CD14-positive monocyte (primary cell): ENCODE measurements around the gene LY6G6D. TPM values are rescaled to one million over a fixed set of nuclear protein-coding genes. Genes with fewer than 3 reads are reported as not detected.
A peak's percentile ranks its signal among the peaks of the same experiment; 100 is the strongest.

ENCODE experiments used
- DNase-seq, 3 donors: peaks; one replicate each; pipeline ENCODE4 v3.0.0-alpha.2; 2011 to 2022
- H2AFZ ChIP-seq: 2 replicates; pipeline ENCODE4 v1.6.0; 2012; ENCODE audit warnings: mild to moderate bottlenecking, low read depth, low read length, inconsistent platforms; ENCODE audit not compliant: insufficient read depth, poor library complexity, severe bottlenecking
- H3K27ac ChIP-seq, 2 donors: 1 replicate in 1 of 2; 2 replicates in 1 of 2; pipeline ENCODE4 v1.5.1; 2012 to 2013; ENCODE audit warnings: low read length in 2 of 2, control low read depth in 1 of 2, inconsistent platforms in 1 of 2, low read depth in 1 of 2, mild to moderate bottlenecking in 1 of 2
- H3K27me3 ChIP-seq, 2 donors: one replicate each; pipeline versions ENCODE4 v1.6.0 to v1.6.1; 2011 to 2013; ENCODE audit warnings: low read length in 2 of 2; ENCODE audit not compliant: control insufficient read depth in 2 of 2, insufficient read depth in 2 of 2
- H3K36me3 ChIP-seq, 2 donors: replicated peaks in 1 of 2; 1 replicate in 1 of 2; 2 replicates in 1 of 2; pipeline versions ENCODE4 v1.5.1 to v1.6.1; 2012 to 2013; ENCODE audit warnings: low read length in 2 of 2, control low read depth in 1 of 2, inconsistent platforms in 1 of 2, mild to moderate bottlenecking in 1 of 2; ENCODE audit not compliant: insufficient read depth in 2 of 2, control insufficient read depth in 1 of 2
- H3K4me1 ChIP-seq, 2 donors: 1 replicate in 1 of 2; 2 replicates in 1 of 2; pipeline versions ENCODE4 v1.5.1 to v1.6.1; 2012 to 2013; ENCODE audit warnings: low read length in 2 of 2, control low read depth in 1 of 2, inconsistent platforms in 1 of 2, mild to moderate bottlenecking in 1 of 2, moderate library complexity in 1 of 2; ENCODE audit not compliant: insufficient read depth in 2 of 2, control insufficient read depth in 1 of 2
- H3K4me2 ChIP-seq: replicated peaks from 2 replicates; pipeline ENCODE3; 2012; ENCODE audit warnings: low read length, moderate library complexity, mild to moderate bottlenecking; ENCODE audit not compliant: poor library complexity, severe bottlenecking; ENCODE audit errors: extremely low read depth
- H3K4me3 ChIP-seq, 3 experiments: fragments of 200-600 bp in 1 of 3; sonication (generic) in 1 of 3; replicated peaks in 1 of 3; 1 replicate in 2 of 3; 2 replicates in 1 of 3; pipeline ENCODE4 v1.5.1; 2011 to 2013; ENCODE audit warnings: low read length in 3 of 3, mild to moderate bottlenecking in 3 of 3, control low read depth in 2 of 3, low read depth in 2 of 3, inconsistent platforms in 1 of 3, moderate library complexity in 1 of 3
- H3K79me2 ChIP-seq: 2 replicates; pipeline ENCODE4 v1.6.0; 2012; ENCODE audit warnings: mild to moderate bottlenecking, control low read depth, inconsistent platforms, low read length, moderate library complexity; ENCODE audit not compliant: insufficient read depth
- H3K9ac ChIP-seq: 2 replicates; pipeline ENCODE4 v1.6.0; 2017; ENCODE audit warnings: low read length, mild to moderate bottlenecking; ENCODE audit not compliant: insufficient read depth, poor library complexity, severe bottlenecking
- H3K9me3 ChIP-seq, 2 donors: replicated peaks in 1 of 2; 1 replicate in 1 of 2; 2 replicates in 1 of 2; pipeline versions ENCODE4 v1.5.1 to v1.6.1; 2012 to 2013; ENCODE audit warnings: low read length in 2 of 2, control low read depth in 1 of 2; ENCODE audit not compliant: control insufficient read depth in 1 of 2, insufficient read depth in 1 of 2
- H4K20me1 ChIP-seq: 2 replicates; pipeline ENCODE4 v1.6.0; 2012; ENCODE audit warnings: mild to moderate bottlenecking, low read length, control low read depth, moderate library complexity; ENCODE audit not compliant: insufficient read depth
- H3K27ac Mint-ChIP-seq, 7 donors: one replicate each; pipeline ENCODE4 v1.8.0; 2020; ENCODE audit warnings: mild to moderate bottlenecking in 7 of 7, mixed read lengths in 7 of 7, moderate library complexity in 6 of 7, inconsistent platforms in 2 of 7
- H3K27me3 Mint-ChIP-seq, 3 donors: one replicate each; pipeline ENCODE4 v1.8.0; 2021 to 2022; ENCODE audit warnings: low read depth in 3 of 3, mild to moderate bottlenecking in 3 of 3, mixed read lengths in 3 of 3, moderate library complexity in 3 of 3, inconsistent platforms in 1 of 3
- H3K36me3 Mint-ChIP-seq, 2 donors: one replicate each; pipeline ENCODE4 v1.8.0; 2020; ENCODE audit warnings: mixed read lengths in 2 of 2, inconsistent platforms in 1 of 2, mild to moderate bottlenecking in 1 of 2
- H3K4me1 Mint-ChIP-seq: one replicate; pipeline ENCODE4 v1.8.0; 2020; ENCODE audit warnings: mild to moderate bottlenecking, mixed read lengths
- H3K4me3 Mint-ChIP-seq, 2 donors: one replicate each; pipeline ENCODE4 v1.8.0; 2020; ENCODE audit warnings: mild to moderate bottlenecking in 2 of 2, mixed read lengths in 2 of 2, moderate library complexity in 1 of 2
- H3K9me3 Mint-ChIP-seq, 7 donors: one replicate each; pipeline ENCODE4 v1.8.0; 2020 to 2022; ENCODE audit warnings: mixed read lengths in 7 of 7, mild to moderate bottlenecking in 6 of 7, moderate library complexity in 6 of 7, inconsistent platforms in 2 of 7
- WGBS: methylation state at CpG from one replicate; pipeline ENCODE4 v1.1.5; 2013; ENCODE audit warnings: missing lambda C conversion rate; ENCODE audit not compliant: insufficient coverage; 5-methylcytosine and 5-hydroxymethylcytosine counted together
- intact Hi-C, 2 donors: fragments of 100-400 bp; cut with micrococcal nuclease; formaldehyde crosslinking; loops; one replicate each; pipeline versions ENCODE4 v1.15.0 to v1.15.1; 2023
- polyA plus RNA-seq, 3 donors: library from polyadenylated mRNA; depleted of rRNA in 1 of 3; unstranded in 2 of 3; stranded (reverse) in 1 of 3; fragments of 300-500 nt in 2 of 3; fragments of >200 nt in 1 of 3; fragmentation: Illumina TruSeq in 2 of 3; gene quantifications; 1 replicate in 2 of 3; 2 replicates in 1 of 3; pipeline ENCODE4 v1.2.3, GENCODE V29; 2012 to 2021
- TF ChIP-seq, protein P1 (sequence below): fragments of 200-600 bp; IDR thresholded peaks from one replicate; pipeline ENCODE4 v1.8.0; 2022; ENCODE audit warnings: antibody characterized with exemption, mild to moderate bottlenecking

Gene LY6G6D
- polyA plus RNA-seq, 3 donors: not detected

DNA sequence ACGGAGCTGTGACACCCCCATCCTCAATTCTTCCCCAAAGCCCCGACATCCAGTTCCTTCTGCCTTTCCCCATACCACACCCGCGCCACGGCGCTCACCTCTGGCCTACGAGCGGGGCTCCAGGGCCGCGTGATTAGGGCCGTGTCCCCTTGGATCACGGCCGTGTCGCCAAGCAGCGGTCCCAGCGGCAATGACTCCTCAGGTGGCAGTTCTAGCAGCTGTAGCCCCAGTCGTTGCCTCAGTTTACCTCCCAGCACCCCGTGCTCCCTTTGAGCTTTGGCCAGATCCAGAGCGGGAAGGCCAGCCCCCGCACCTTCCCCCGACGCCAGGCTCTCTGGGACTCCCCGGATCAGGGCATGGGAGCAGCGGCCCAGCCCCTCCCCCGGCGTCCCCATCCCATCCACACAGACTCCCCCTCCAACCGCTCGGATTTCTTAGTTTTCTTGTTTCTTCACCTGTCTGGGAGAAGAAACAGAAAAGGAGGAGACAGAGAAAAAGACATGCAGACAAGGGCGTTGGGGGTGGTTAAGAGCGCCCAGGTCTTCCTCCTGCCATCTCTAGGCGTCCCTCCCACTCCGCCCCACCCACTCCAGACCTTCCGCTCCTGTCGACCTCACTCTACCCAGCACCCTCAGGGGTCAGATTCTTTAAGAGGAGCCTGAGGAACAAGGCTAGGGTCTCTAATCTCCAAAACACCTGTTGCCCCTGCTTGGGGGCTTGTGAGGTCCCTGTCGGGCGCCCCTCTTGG is 13.8 kb downstream of the LY6G6D start, which contains the start of gene DDAH2:
Gene DDAH2, minus strand, starts transcription at position 533 of the 748 bp plus-strand sequence. Its CDS starts 138 bp downstream, at position 395.
- TF ChIP-seq, protein P1, sequence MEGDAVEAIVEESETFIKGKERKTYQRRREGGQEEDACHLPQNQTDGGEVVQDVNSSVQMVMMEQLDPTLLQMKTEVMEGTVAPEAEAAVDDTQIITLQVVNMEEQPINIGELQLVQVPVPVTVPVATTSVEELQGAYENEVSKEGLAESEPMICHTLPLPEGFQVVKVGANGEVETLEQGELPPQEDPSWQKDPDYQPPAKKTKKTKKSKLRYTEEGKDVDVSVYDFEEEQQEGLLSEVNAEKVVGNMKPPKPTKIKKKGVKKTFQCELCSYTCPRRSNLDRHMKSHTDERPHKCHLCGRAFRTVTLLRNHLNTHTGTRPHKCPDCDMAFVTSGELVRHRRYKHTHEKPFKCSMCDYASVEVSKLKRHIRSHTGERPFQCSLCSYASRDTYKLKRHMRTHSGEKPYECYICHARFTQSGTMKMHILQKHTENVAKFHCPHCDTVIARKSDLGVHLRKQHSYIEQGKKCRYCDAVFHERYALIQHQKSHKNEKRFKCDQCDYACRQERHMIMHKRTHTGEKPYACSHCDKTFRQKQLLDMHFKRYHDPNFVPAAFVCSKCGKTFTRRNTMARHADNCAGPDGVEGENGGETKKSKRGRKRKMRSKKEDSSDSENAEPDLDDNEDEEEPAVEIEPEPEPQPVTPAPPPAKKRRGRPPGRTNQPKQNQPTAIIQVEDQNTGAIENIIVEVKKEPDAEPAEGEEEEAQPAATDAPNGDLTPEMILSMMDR: no peak
- 19% methylated on average over 14 of the region's 36 CpGs for WGBS
- H3K36me3 Mint-ChIP-seq: peaks cover 63 to 65% of the 10 kb centered on the region in 2 donors
- H3K4me3 Mint-ChIP-seq: peak within 1 kb of the TSS; percentile 96
- H2AFZ ChIP-seq: no peak within 1 kb of the TSS
- peaks cover 53% of the 10 kb centered on the region for H3K79me2 ChIP-seq
- peak within 1 kb of the TSS; percentile 94 to 96 for H3K27ac ChIP-seq
- peak within 1 kb of the TSS; percentile 68 to 87 (median 81) for H3K4me3 ChIP-seq
- H3K9ac ChIP-seq: peak within 1 kb of the TSS; percentile 71
- peaks cover 38% of the 10 kb centered on the region for H4K20me1 ChIP-seq
- H3K27me3 ChIP-seq: no peaks in the 10 kb centered on the region
- H3K9me3 ChIP-seq: no peaks in the 10 kb centered on the region
- H3K4me2 ChIP-seq: peak within 1 kb of the TSS; percentile 92
- H3K27ac Mint-ChIP-seq: peak within 1 kb of the TSS; percentile 96 to 99 (median 98)
- peaks cover 0 to 4% (median 0%) of the 10 kb centered on the region in 7 donors for H3K9me3 Mint-ChIP-seq
- H3K4me1 Mint-ChIP-seq: peaks cover 70% of the 10 kb centered on the region
- peaks cover 36% of the 10 kb centered on the region in 2 donors for H3K36me3 ChIP-seq
- intact Hi-C loops: loop anchor here (1.0 to 10.0 kb wide), 3 partner anchors 7 to 106 kb away; partner anchors contain the start of gene CLIC1 (in 1 of the 2)
- peaks cover 1 to 6% (median 4%) of the 10 kb centered on the region in 3 donors for H3K27me3 Mint-ChIP-seq
- peaks cover 70 to 84% of the 10 kb centered on the region in 2 donors for H3K4me1 ChIP-seq
- no peak for DNase-seq

DNA sequence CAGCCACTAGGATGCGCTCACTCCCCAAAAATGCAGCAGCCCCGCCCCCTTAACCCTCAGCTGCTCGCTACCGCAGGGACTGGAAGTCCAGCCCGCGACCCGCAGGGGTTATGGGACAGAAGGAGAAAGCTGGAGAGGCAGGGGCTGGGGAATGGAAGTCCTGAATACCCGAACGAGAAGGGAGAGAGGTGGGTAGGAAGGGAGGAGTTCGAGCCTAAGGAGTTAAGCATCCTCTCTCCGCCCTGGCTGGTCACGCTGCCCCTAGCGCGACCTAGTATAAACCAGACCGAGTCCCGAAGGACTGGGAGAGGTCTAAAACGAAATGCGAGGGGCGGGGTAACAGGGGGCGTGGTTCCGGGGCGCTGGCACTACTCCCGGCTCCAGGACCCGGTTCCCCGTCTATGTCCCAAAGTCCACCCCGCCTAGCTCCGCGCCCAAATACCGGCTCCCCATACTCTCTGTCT is 14.4 kb downstream of the LY6G6D start:
- TF ChIP-seq, protein P1: peak; percentile 80
- DNase-seq: peak; percentile 75 to 83 (median 78)
- peak overlapping the region; percentile 64 for H3K9ac ChIP-seq
- peak overlapping the region; percentile 92 for H3K4me2 ChIP-seq
- peaks cover 39 to 40% of the 10 kb centered on the region in 2 donors for H3K36me3 ChIP-seq
- H3K27me3 ChIP-seq: no peaks in the 10 kb centered on the region
- Mint-ChIP-seq H3K27ac (peak overlapping the region; percentile 96 to 99 (median 98)), H3K36me3 (peaks cover 62 to 65% of the 10 kb centered on the region in 2 donors), H3K4me1 (peaks cover 73% of the 10 kb centered on the region), H3K4me3 (peak overlapping the region; percentile 96), H3K27me3 (peaks cover 0 to 4% (median 4%) of the 10 kb centered on the region in 3 donors), H3K9me3 (peaks cover 0 to 4% (median 0%) of the 10 kb centered on the region in 7 donors)
- H3K27ac ChIP-seq: peak overlapping the region; percentile 94 to 96
- peaks cover 76 to 90% of the 10 kb centered on the region in 2 donors for H3K4me1 ChIP-seq
- no peak overlapping the region for H2AFZ ChIP-seq
- peaks cover 59% of the 10 kb centered on the region for H3K79me2 ChIP-seq
- H4K20me1 ChIP-seq: peaks cover 44% of the 10 kb centered on the region
- H3K4me3 ChIP-seq: peak overlapping the region; percentile 68 to 87 (median 81)
- under 1% methylated on average over 22 of the region's 29 CpGs for WGBS
- intact Hi-C loops: loop anchor here (5.0 to 10.0 kb wide), 2 partner anchors 103 to 105 kb away; no protein-coding TSS in a partner anchor
- H3K9me3 ChIP-seq: no peaks in the 10 kb centered on the region
